ENCODE results near the gene C17orf67. TPM values are rescaled to one million over a fixed set of nuclear protein-coding genes. Genes with fewer than 3 reads are reported as not detected.

Gene C17orf67
- total and polyA plus RNA-seq, 2 of the 13 experiments (the other 11 are each of a cell fraction or from before 2014, with no cell fraction given): 0.41 to 0.86 TPM

- TF ChIP-seq RAD21 (CRISPR knock-in tag; IDR thresholded peaks at IDR 0.05) (peak; percentile 83), ZNF678 (CRISPR knock-in tag; IDR thresholded peaks at IDR 0.05) (no peak), ZNF260 (CRISPR knock-in tag; IDR thresholded peaks at IDR 0.05; ENCODE audit: borderline replicate concordance, low read depth) (no peak), KDM5A (IDR thresholded peaks at IDR 0.05; ENCODE audit: borderline replicate concordance, low read length) (no peak), ZHX1 (CRISPR knock-in tag; IDR thresholded peaks at IDR 0.05; ENCODE audit: low read depth) (no peak), ZNF652 (CRISPR knock-in tag; IDR thresholded peaks at IDR 0.05; ENCODE audit: borderline replicate concordance, low read depth) (peak; percentile 68; the same call in 1 of the 2 replicates), ZNF784 (CRISPR knock-in tag; IDR thresholded peaks at IDR 0.05; ENCODE audit: borderline replicate concordance) (no peak), YY1 (IDR thresholded peaks at IDR 0.05; ENCODE audit: insufficient read depth, insufficient replicate concordance, low read depth, low read length) (no peak), FOXO4 (CRISPR knock-in tag; conservative IDR thresholded peaks at IDR 0.05) (no peak), ZNF225 (CRISPR knock-in tag; IDR thresholded peaks at IDR 0.05) (no peak), ISL2 (CRISPR knock-in tag; IDR thresholded peaks at IDR 0.05) (no peak), POLR2G (IDR thresholded peaks at IDR 0.05; ENCODE audit: low read depth, low read length) (no peak), ZNF382 (CRISPR knock-in tag; IDR thresholded peaks at IDR 0.05; ENCODE audit: borderline replicate concordance) (no peak), ZNF124 (CRISPR knock-in tag; IDR thresholded peaks at IDR 0.05) (no peak), NR0B2 (CRISPR knock-in tag; IDR thresholded peaks at IDR 0.05) (no peak), ZNF234 (CRISPR knock-in tag; conservative IDR thresholded peaks at IDR 0.05) (no peak), GLMP (CRISPR knock-in tag; IDR thresholded peaks at IDR 0.05; ENCODE audit: borderline replicate concordance) (no peak), ZBED4 (CRISPR knock-in tag; IDR thresholded peaks at IDR 0.05; ENCODE audit: borderline replicate concordance) (no peak)
These were observed 14.1 kb downstream of the C17orf67 start (continued) for GRCh38 chr17:56819431-56820145.
